Measurements from ENCODE around the gene CFLAR.
A peak's percentile ranks its signal among the peaks of the same experiment; 100 is the strongest.
"Not testable (repeated sequence)": the region's sequence is repeated elsewhere in the genome, so short reads cannot be mapped to it uniquely, and the experiment has no call there.

The CFLAR gene

DNA sequence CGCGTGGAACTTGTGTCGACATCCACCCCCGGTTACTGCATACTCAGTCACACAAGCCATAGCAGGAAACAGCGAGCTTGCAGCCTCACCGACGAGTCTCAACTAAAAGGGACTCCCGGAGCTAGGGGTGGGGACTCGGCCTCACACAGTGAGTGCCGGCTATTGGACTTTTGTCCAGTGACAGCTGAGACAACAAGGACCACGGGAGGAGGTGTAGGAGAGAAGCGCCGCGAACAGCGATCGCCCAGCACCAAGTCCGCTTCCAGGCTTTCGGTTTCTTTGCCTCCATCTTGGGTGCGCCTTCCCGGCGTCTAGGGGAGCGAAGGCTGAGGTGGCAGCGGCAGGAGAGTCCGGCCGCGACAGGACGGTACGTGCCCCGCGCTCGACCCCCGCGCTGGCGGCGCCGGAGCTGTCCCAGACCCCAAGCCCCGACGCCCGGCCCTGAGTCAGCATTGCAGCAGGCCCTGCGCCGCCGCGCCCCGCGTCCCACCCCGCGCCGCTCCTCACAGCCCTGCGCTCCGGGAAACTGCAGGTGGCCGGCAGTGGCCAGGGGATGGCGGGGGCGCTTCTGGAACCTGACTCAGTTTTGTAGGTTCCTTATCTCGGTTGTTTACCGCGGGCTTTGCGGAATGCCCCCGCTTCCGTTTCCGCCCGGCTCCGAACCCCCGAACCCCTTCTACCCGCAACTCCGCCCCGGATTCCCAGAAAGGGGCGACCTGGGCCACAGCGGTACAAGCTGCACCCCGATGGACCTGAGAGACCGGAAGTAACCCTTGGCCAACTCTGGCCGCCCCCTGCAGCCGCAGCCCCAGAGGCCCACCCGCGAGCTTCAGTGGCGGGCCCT, at the start of gene CFLAR:
TSS of gene CFLAR (plus strand) at position 50 of the 844 bp plus-strand sequence. CDS start 13,702 bp downstream, outside the sequence.
- peak; percentile 51 for DNase-seq

- no peak for DNase-seq
Measured at GRCh38 chr2:201070948-201071478, 45.0 kb upstream of the CFLAR start.

GRCh38 chr2:201071479-201072200, 44.3 kb upstream of the CFLAR start, which contains the start of the genes HYCC2 and NDUFB3:
Gene HYCC2, minus strand, starts transcription at chr2:201071671. Its CDS starts 47,662 bp downstream, at chr2:201024009.
Gene NDUFB3, plus strand, starts transcription at chr2:201072001. Its CDS starts 6,882 bp downstream, at chr2:201078883.
- peak; percentile 94 for DNase-seq

DNA sequence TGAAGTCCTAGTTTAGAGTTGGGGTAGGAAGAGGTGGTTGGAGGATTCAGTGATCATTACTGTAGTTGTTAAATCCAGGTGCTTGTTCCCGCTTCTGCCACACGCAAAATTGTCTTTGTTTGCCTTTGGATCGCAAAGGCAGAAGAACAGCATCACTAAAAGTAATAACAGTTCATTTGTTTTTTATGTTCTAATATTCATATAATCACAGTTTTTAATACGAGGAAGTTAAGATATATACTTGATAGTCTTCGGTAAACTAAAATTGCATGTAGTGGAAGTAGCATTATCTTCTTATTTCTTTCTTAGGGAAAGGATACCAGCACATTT, 43.8 kb upstream of the CFLAR start:
- DNase-seq = no peak

DNA sequence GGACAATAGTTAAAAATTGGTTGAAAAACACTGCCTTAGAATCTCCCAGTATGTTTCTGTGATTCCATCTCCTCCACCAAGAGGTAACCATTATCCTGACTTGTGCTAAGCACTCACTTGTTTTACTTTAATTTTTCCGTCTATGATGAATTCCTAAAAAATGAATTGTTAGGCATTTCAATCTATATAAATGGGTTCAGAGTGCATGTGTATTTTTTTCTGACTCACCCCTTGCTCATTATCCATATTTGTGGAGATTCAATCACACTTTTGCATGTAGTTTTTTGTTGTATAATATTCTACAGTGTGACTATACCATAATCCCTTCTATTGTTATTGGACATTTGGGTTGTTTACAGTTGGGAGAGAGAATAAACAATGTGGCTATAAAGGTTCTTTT, 42.9 kb upstream of the CFLAR start:
- DNase-seq = no peak

GRCh38 chr2:201074996-201075395, 41.0 kb upstream of the CFLAR start:
- DNase-seq = no peak

DNA sequence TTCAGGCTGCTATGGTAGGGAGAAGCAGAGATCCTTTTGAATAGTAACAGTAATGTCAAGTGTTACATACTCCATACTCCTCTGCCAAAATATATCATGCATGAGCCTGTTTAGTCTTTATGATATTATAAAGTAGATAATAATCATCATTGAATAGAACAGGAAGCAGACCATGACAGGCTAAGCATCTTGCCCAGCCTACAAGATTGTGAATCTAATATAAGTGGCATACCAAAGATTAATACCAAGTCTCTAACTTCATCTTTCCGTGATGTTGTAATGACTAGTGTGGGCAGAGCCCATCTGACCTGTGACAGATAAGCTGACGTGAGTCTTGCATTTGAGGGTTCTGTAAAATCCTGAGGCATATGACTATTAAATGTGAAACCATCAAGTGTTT, 31.1 kb upstream of the CFLAR start:
- DNase-seq = peak; percentile 19

DNA sequence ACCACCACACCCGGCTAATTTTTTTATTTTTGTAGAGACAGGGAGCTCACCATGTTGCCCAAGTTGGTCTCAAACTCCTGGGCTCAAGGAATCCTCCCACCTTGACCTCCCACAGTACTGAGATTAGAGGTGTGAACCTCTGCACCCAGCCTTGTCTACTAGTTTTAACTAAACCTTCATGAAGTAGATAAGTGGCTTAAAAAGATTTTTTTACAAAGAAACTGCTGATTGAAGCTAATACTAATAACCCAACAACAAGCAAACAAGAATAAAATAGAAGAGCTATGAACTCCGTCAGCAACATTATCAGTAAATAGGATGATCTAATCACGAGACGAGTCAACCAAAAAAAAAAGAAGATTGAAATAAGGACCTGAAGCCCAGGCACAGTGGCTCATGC, 25.4 kb upstream of the CFLAR start:
- DNase-seq = no peak

GRCh38 chr2:201093573-201093972, 22.4 kb upstream of the CFLAR start:
- no peak for DNase-seq

- DNase-seq = no peak
Measured at GRCh38 chr2:201100497-201100896, 15.5 kb upstream of the CFLAR start.

DNA sequence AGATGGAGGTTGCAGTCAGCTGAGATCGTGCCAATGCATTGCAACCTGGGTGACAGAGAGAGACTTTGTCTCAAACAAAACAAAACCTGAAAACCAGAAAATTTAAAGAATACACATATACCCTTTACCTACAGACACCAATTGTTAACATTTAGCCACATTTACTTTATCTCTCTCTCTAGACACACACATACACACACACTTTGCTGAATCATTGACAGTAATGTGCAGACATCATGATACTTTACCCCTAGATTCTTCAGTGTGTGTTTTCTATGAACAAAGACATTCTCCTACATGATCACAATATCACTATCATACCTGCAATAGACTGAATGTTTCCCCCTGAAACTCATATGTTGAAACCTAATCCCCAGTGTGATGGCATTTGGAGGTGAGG, 10.2 kb upstream of the CFLAR start:
- no peak for DNase-seq

- DNase-seq = no peak
Measured at GRCh38 chr2:201107624-201108023, 8.3 kb upstream of the CFLAR start.

GRCh38 chr2:201108341-201108740, 7.6 kb upstream of the CFLAR start:
- no peak for DNase-seq

- DNase-seq = no peak
Measured at GRCh38 chr2:201109186-201109585, 6.8 kb upstream of the CFLAR start.

- DNase-seq = no peak
Measured at GRCh38 chr2:201110615-201111014, 5.3 kb upstream of the CFLAR start.

GRCh38 chr2:201111096-201111495, 4.9 kb upstream of the CFLAR start:
- no peak for DNase-seq

GRCh38 chr2:201114350-201114749, 1.6 kb upstream of the CFLAR start:
- no peak for DNase-seq

DNA sequence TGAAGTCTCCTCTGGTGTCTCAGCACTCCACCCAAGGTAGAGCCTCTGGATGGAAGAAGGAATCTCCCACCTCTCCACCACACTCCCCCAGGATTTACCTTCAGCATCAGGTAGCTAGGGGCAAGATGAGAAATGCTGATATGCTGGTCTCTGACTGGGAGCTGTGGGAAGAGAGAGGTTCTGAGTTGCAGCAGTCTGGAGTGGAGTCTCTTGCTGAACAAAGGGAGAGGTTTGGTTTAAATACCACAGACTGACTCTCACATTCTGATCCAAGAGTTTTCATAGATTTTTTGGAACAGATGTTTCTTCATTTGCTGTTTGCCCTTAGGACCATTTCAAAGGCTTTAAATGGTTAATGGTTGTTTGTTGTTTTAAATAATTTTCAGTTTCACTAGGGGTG, 1.1 kb upstream of the CFLAR start:
- no peak for DNase-seq

GRCh38 chr2:201116959-201117734, 1.2 kb downstream of the CFLAR start:
- DNase-seq = peak; percentile 82

GRCh38 chr2:201117735-201118094, 1.8 kb downstream of the CFLAR start:
- DNase-seq = not testable (repeated sequence)

DNA sequence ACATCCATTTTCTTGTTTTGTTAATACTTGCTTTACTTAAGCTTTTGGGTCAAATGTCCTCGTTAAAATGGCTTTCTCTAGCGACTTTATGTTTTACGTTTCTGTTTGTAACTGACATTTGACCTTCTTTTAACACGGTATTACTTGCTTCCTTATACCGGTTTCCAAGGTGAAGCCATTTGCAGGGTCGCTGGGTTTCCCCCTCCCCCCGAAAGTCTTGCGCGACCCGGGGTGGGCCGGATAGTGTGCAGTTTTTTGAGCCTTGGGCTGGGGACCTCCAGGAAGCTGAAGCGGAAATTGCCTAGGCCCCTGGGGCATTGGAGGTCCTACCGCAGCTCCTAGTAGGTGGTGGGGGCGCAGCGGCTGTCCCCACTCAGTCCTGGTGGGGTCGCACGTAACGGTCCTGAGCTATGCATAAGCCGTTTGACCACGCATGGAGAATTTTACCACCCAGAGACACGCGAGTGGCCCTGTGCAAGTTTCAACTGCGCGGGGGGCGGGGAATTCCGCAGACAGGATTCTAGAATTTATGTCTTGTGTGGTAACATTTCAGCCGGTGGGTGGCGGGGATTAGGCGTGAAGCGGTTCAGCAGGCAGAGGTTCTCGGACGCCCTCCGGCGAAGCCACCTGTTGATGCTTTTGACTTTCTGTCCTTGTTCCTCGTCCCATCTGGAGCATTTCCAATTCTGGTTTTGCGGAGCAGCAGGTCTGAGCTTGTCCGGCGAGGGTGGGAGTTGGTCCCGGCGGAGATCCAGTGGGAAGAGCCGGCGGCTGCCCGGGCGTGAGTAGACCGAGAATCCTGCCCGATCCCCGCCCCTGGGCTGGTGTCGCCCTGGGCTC, 2.4 kb downstream of the CFLAR start:
- DNase-seq = peak; percentile 82

Data from DMS79 treated with DMSO at 0.1 percent for 48 hours (cell line).